Ishikawa (cell line): ENCODE results near the gene C16orf46.

Experiments used
- CEBPB ChIP-seq: IDR thresholded peaks from 2 replicates; pipeline ENCODE4 v1.6.1; 2012
- EGR1 ChIP-seq: IDR thresholded peaks from 2 replicates; pipeline ENCODE4 v1.6.1; 2012
- EP300 ChIP-seq: IDR thresholded peaks from 2 replicates; pipeline ENCODE4 v1.6.1; 2012; ENCODE audit warnings: borderline replicate concordance
- NFIC ChIP-seq: IDR thresholded peaks from 2 replicates; pipeline ENCODE4 v1.6.1; 2012
- RAD21 ChIP-seq: IDR thresholded peaks from 2 replicates; pipeline ENCODE4 v1.6.1; 2012; ENCODE audit warnings: low read depth
- TAF1 ChIP-seq: IDR thresholded peaks from 2 replicates; pipeline ENCODE4 v1.6.1; 2012; ENCODE audit warnings: low read depth, mild to moderate bottlenecking
- TCF12 ChIP-seq: IDR thresholded peaks from 2 replicates; pipeline ENCODE4 v1.6.1; 2012; ENCODE audit warnings: low read depth
- YY1 ChIP-seq: IDR thresholded peaks from 2 replicates; pipeline ENCODE4 v1.6.1; 2012; ENCODE audit warnings: low read depth
- ZBTB7A ChIP-seq: IDR thresholded peaks from 2 replicates; pipeline ENCODE4 v1.6.1; 2012; ENCODE audit warnings: low read depth
- TF ChIP-seq, protein P1 (sequence below): IDR thresholded peaks from 2 replicates; pipeline ENCODE4 v1.6.1; 2012; ENCODE audit warnings: low read depth, mild to moderate bottlenecking
- TF ChIP-seq, protein P2 (sequence below): IDR thresholded peaks from 2 replicates; pipeline ENCODE4 v1.6.1; 2012

DNA sequence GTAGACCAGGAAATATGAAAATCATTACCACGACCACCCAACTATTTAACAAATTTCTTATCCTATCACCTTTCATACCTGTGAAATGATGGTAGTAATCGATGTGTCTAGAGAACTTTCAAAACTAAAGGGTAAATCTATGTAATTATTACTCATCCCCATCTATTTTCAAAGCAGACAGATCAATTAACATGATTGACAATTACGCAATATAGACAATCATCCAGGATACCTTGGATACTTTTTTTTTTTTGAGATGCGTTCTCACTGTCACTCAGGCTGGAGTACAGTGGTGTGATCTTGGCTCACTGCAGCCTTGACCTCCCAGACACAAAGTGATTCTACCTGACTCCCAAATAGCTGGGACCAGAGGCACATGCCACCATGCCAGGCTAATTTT is 4.0 kb upstream of the C16orf46 start:
- TF ChIP-seq, protein P1, sequence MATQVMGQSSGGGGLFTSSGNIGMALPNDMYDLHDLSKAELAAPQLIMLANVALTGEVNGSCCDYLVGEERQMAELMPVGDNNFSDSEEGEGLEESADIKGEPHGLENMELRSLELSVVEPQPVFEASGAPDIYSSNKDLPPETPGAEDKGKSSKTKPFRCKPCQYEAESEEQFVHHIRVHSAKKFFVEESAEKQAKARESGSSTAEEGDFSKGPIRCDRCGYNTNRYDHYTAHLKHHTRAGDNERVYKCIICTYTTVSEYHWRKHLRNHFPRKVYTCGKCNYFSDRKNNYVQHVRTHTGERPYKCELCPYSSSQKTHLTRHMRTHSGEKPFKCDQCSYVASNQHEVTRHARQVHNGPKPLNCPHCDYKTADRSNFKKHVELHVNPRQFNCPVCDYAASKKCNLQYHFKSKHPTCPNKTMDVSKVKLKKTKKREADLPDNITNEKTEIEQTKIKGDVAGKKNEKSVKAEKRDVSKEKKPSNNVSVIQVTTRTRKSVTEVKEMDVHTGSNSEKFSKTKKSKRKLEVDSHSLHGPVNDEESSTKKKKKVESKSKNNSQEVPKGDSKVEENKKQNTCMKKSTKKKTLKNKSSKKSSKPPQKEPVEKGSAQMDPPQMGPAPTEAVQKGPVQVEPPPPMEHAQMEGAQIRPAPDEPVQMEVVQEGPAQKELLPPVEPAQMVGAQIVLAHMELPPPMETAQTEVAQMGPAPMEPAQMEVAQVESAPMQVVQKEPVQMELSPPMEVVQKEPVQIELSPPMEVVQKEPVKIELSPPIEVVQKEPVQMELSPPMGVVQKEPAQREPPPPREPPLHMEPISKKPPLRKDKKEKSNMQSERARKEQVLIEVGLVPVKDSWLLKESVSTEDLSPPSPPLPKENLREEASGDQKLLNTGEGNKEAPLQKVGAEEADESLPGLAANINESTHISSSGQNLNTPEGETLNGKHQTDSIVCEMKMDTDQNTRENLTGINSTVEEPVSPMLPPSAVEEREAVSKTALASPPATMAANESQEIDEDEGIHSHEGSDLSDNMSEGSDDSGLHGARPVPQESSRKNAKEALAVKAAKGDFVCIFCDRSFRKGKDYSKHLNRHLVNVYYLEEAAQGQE = no peak
- TF ChIP-seq EGR1 (no peak), TAF1 (no peak), CEBPB (no peak), EP300 (no peak), TCF12 (no peak), RAD21 (no peak), ZBTB7A (no peak), NFIC (no peak), YY1 (no peak)
- TF ChIP-seq, protein P2, sequence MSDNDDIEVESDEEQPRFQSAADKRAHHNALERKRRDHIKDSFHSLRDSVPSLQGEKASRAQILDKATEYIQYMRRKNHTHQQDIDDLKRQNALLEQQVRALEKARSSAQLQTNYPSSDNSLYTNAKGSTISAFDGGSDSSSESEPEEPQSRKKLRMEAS = no peak
